GM21526 (cell line): ENCODE data around the gene GNG8.
A peak's percentile ranks its signal among the peaks of the same experiment; 100 is the strongest.

ENCODE experiments used
- ATAC-seq: cut with Tn5 transposase; IDR thresholded peaks from one replicate; pipeline ENCODE4 v1.9.1; 2021; ENCODE audit warnings: moderate library complexity; ENCODE audit not compliant: unreplicated experiment, low FRiP score

Gene GNG8

DNA sequence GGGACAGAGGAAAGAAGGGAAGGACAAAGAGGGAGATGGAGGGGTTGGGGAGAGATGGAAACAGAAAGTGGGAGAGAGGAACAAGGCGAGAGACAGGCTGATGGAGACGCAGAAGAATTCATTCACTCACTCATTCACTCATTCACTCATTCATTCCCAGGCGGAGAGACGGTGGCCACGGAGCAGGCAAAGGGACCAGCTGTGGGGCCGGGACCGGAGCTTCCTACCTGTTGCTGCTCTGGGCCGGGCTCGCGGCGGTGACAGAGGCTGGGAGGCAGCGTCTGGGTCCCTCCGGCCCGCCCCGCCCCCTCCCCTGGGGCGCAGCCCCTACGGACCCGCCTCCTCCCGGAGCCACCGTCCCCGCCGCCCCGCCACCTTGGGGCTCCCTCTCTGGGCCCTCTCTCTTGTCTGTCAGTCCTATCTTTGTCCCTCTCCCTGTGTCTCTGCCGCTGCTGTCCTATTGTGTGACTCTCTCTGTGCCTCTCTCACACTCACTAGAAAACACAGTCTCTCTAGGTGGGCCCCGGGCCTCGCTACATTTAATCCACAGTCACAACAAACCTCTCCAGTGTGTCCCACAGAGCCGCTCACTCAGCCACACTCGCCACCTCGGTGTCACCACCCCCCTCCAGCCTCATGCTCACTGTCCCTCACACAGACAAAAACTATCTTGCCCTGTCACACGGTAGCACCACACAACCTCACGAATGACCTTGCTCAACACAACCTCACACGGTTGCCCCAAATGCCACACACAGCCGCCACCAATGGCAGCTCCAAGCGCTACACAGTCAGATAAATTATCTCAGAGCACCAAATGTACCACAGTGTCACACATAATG, at the start of gene GNG8:
TSS of gene GNG8 (minus strand) at position 283 of the 842 bp plus-strand sequence. CDS start 1,520 bp downstream, outside the sequence.
- ATAC-seq, result no peak

GRCh38 chr19:46685189-46685588, 49.2 kb upstream of the GNG8 start:
- ATAC-seq, result no peak

DNA sequence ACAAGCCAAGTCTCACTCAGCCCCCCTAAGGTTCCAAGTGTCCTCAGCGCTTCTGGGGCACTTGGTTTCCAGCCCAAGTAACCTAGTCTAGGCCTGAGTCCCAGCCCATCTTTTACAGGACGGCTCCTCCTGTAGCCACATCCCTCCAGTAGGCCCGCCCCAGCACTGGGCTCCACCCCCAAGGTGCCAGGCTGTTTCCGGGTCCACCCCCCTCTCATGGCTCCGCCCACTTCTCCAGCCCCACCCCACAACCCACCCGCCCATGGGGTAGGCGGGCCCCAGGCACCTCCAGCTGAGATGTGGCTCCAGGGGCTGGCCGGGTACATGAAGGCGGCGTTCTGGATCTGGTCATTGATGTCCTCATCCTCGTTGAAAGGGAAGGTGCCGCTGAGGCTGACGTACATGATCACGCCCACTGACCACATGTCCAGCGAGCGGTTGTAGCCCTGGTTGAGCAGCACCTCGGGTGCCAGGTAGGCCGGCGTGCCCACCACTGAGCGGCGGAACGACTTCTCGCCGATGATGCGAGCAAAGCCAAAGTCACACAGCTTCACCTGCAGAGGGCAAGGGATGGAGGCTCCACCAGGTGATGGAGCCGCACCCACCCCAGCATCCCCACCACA, 42.2 kb upstream of the GNG8 start:
- no peak for ATAC-seq

DNA sequence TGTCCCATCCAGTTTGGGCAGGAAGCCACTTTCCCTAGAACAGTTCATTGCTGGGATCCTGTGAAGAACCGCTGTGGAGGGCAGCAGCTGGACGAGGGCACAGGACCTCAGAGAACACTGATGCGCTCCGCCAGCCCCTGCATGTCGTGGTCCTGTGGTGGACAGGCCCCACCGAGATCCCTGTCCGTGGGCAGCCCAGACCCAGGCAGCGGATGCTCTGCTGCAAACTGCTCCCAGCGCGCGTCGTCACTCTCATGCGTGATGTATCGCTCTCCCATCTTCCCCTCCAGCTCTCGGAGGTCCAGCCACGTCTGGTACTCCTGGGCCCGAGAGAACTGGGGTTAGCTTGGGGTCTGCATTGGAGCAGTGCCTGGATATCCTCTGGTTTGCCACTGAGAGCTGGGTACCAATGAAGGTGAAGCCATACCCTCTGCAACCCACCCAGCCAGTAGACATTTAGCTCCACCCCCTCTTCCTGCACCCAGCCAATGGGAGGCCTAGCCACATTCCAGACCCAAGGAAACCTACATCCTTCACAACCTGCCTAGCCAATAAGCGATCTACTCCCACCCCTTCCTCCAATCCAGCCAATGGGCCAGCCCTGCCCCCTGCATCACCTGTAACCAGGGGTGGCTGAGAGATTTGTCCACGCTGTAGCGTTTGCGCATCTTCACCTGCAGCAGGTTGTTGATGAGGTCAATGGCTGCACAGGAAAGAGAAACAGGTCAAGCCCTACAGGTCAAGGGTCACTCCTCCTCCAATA, 38.6 kb upstream of the GNG8 start:
- no peak for ATAC-seq

DNA sequence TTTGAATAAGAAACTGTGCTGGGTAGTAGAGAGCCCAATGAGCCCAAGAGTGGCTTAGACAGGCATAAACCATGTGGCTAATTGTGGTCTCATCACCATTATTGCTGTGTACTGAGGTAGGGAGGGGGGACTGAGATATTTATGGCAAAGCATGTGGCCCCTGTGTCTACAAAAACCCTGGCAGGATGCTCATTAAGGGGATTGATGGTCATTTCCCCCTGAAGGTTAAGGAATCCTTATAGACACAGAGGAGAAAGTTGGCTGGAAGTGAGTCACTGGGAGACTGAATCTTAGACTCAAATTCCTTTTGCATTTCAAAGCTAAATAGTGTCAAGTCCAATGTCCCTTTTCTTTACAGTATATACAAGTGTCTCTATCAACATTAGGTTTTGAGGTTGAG, 34.8 kb upstream of the GNG8 start:
- no peak for ATAC-seq

- ATAC-seq, result no peak
Observed at GRCh38 chr19:46668662-46669061, 32.7 kb upstream of the GNG8 start.

- ATAC-seq, result no peak
Observed at GRCh38 chr19:46665072-46665471, 29.1 kb upstream of the GNG8 start.

DNA sequence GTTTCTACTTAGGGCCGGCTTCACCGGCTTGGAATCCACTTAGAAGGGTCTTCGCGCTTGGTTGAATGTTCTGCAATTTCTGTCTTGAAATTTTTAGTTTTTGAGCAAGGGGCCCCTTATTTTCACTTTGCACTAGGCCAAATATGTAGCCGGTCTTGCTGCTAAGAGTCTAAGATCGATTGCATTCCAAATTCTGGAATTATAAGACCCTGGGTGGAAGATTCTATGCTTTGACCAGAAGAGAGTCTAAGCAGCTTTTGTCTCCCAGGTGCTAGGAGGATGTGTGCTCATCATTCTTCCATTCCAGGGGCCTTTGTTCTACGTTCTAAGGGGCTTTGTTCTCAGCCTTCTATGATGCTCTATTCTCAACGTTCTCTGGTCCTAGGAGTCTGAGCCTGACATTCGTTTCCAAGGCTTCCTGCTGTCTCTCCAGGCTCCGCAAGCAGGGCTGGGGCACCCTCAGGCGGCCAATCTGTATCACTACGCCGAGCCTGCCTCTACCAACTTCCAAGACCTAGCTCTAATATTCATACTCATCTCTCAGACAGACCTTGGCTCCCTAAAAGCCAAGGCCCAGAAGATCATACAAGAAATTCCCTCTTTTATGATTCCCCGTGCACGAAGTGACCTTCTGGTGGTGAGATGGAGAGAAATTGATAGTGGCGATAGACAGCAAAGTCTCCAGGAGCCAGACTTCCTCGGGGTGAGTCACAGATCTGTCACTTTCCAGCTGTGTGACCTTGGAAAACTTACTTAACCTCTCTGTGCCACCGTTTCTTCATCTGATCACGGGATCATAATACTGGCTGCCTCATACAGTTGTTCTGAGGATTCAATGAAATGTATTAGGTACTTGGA, 26.0 kb upstream of the GNG8 start:
- ATAC-seq, result no peak

GRCh38 chr19:46661020-46661731, 25.2 kb upstream of the GNG8 start, which contains the start of gene DACT3:
TSS of gene DACT3 (minus strand) at chr19:46661182. CDS start at chr19:46661064, 118 bp downstream.
- peak; percentile 89 for ATAC-seq

DNA sequence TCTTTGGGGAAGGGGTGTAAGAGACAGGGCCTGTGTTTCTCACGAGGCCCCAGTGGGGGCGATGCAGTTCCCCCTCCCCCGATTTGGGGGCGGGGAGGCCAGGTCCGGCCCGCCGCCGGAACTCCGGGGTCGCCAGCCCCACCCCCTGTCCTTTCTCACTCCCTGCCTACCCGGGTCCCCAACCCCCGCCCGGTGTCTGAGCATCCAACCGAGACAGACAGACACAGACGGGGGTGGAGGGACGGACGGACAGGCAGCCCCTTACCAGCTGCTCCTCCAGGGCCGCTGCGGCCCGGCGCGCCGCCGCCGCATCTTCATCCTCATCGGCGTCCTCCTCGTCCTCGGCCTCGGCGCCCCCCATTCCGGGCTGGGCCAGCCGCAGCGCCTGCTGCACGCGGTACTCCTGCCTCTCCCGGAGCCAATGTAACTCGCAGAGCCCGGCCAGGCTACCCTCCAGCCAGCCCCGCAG, 24.6 kb upstream of the GNG8 start:
- no peak for ATAC-seq

GRCh38 chr19:46660008-46660517, 24.1 kb upstream of the GNG8 start:
- ATAC-seq, result no peak

GRCh38 chr19:46659151-46660007, 23.4 kb upstream of the GNG8 start:
- no peak for ATAC-seq

- ATAC-seq, result no peak
Observed at GRCh38 chr19:46656541-46656940, 20.5 kb upstream of the GNG8 start.

DNA sequence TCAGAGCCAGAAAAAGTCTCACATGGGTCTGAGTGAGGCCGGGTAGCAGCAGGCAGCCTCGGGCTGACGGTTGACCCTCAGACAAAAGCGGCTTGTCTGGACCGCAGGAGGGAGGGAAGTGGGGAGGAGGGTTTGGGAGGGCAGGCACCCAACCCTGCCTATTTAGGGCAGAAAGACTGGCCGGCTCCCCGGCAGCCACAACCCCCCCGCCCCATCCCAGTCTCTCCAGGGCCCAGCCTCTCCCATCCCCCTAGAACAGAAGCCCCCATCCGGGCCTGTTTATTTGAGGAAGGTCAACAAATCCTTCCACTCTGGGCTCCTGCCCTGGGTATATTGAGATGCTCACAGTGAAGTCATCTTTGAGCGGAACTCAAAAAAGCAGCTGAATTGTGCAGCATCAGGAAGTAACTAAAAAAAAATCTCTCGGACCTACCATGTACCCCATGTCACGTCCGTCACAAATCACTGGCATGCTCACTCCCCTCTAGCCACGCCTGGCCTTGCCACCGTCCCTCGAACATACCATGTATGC, 18.7 kb upstream of the GNG8 start:
- no peak for ATAC-seq

GRCh38 chr19:46650445-46650844, 14.4 kb upstream of the GNG8 start:
- no peak for ATAC-seq

- ATAC-seq, result no peak
Observed at GRCh38 chr19:46648961-46649960, 13.3 kb upstream of the GNG8 start.
